HG03066 (cell line): ENCODE results near the gene CDC42EP4.
"Not testable (repeated sequence)": the region's sequence is repeated elsewhere in the genome, so short reads cannot be mapped to it uniquely, and the experiment has no call there.

Experiments used
- ATAC-seq: cut with Tn5 transposase; IDR thresholded peaks from one replicate; pipeline ENCODE4 v1.9.1; 2021; ENCODE audit warnings: low read depth; ENCODE audit not compliant: unreplicated experiment

The CDC42EP4 gene

DNA sequence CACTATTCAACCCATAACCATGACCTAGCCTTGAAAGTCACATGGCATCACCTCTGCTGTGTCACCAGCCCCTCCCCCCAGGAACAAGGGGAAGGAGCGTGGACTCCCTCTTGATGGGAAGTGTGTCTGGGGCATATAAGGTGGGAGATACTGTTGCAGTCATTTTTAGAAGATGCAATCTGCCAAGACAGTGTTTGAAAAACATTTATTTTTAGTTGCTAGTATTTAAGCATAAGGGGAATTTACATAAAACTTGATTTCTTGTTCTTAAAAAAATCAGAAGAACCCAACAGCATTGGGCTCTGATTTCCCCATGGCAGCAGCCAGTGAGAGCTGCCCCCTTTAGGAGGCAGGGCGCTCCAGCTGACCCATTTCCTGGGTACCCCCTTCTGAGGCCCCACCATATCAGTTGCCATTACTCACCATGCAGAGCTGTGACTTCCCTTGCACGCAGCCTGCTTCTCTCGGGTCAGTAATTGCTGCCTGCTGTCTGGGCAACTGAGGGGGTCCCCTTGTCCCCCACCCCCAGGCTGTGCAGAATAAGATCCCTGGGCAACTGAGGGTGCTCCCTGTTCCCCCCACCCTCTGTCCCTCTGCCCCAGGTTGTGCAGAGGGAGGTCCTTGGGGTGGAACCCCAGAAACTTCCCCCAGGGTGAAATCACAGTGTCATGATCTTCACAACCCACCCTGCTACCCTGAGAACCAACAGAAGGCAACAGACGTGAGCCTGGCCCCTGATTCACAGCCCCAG lies 11.8 kb upstream of the CDC42EP4 start:
- ATAC-seq = no peak

DNA sequence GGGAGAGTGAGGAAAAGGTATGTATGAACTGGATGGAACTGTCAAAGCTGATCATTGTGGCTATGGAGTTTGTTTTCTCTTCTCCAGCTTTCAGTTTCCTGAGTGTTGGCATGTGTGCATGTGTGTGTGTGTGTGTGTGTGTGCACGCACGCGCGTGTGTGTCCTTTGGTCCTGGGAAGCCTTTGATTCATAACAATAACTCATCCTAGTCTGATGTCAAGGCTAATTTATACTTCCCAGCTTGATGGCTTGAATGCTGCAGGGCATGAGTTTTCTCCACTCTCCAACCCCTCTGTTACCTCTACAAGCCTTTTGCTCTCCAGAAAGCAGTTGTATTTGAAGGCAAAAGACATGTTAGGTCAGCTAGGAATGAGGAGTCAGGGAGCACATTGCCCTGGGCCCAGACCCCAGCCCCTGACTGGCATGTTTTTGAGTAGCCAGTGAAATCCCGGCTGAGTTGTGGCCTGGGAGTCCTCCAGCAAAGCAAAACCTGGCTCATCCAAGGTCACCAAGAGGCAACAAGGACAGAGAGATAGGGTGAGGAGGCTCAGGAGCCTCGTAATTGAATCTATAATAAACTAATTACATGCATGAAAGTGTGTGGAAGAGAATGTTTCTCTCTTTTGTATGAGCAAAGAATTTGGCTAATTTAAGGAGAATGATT lies 8.9 kb upstream of the CDC42EP4 start:
- ATAC-seq = no peak

DNA sequence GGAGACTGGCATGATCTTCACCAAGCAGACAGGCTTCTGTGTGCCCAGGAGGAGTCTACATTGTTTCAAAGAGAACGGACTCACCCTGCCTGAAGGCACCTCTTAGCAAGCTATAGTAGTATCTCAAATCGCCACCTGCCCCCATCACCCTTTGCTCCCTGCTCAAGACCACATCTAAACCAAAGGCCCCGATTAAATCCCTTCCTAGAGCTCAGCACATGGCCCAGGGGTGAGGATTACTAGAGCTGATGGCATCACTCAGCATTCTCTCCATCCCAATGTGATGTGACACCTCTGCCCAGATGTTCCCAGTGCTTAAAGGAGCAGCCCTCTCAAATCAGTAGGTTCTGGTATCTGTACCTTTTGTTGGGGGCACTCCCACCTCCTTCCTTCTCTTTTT lies 8.0 kb upstream of the CDC42EP4 start:
- ATAC-seq = no peak

GRCh38 chr17:73318836-73319235 lies 7.0 kb upstream of the CDC42EP4 start:
- no peak for ATAC-seq

DNA sequence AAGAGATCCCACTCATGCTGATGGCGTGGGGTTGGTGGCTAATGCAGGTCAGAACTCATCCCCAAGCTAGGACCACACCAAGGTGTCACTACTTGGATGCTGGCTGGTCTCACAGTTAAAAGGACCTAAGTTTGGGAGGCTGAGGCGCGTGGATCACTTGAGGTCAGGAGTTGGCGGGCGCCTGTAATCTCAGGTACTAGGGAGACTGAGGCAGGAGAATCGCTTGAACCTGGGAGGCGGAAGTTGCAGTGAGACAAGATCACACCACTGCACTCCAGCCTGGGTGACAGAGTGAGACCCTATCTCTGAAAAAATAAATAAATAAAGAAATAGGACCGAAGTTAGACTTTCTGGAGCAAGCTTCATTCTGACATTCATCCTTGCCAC lies 6.6 kb upstream of the CDC42EP4 start:
- ATAC-seq = no peak

DNA sequence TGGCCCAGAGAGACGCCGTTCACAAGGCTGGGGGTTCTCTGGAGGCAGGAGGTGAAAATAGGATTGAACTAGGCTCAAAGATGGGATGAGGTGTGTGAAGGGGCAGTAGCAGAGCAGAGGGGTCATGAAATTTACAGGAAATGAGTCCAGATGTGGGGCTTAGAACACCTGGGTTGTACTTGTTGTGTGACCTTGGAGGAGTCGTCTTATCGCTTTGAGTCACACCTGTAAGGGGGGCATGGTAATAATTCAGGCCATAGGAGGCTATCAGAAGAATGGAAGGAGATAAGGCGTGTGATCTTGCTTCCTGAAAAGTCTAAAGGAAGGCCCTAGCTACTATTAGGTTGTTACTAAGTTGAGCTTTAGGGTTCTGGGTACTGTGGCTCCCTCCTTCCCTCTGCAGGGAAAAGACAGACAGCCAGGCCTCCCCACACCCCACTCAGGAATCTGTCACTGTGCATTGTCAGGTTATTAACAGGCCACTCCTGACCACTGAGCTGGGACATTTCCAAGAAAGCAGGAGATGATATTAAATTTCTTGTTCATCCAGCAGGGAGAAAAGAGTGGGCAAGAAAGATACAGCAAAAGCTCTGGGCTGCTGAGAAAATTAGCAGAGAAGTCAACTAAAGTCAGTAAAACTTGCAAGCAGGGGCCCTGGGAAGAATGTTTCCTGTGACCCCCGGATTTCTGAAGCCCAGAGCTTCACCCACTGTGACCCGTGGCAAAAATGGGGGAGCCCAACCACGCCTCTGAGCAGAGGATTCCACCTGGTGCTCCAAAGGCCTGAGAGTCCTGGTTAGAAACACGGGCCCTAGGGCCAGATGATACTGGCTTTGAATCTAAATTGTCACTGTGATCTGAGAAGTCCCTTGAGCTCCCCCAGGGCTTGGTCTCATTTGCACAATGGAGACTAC lies 6.0 kb upstream of the CDC42EP4 start:
- no peak for ATAC-seq

DNA sequence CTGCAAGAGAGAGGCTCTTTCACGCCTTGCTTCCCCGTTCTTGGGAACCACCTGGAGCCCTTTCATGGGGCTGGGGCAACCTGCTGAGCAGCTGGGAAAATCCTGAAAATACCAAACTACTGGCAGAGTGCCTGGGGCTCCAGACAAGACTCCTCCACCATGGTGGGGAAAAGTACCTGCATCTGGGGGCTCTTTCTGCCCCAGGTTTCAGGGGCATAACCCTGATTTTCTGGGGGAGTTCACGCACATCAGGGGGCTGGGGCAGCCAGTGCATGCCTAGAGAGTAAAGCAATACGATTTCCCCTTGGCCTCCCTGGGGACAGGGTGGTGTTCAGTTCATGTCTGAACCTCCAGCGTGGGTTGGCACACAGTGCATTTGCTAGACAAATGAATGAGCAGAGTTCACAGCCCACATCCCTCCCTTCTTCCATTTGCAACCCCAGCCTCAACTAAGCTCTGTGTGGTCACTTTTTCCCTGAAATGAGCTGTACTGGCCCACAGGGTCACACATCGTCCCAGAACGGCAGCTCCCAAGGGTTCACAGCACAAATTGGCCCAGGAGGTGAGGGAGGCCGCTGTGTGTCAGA lies 5.2 kb upstream of the CDC42EP4 start:
- ATAC-seq = peak; percentile 42

DNA sequence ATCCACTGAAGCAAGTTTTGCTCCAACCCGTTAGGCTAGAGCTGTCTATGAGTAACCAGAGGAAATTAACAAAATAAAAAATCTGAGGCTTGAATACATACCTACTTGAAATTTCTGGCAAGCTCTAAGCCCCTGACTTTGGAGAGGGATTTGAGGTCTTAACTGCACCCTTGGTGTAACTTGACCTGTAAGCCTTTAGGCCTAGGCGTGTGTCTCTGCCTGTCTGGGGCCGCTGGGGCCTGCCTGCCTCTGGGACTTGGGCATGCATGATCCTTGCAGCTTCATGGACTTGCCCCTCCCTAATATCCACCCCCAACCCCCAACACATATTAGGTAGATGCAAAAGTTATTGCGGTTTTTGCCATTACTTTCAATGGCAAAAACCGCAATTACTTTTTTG lies 3.7 kb upstream of the CDC42EP4 start:
- ATAC-seq = no peak

- no peak for ATAC-seq
These were observed 1.8 kb upstream of the CDC42EP4 start for GRCh38 chr17:73313526-73314127.

GRCh38 chr17:73312887-73313286 lies 1.1 kb upstream of the CDC42EP4 start:
- ATAC-seq = not testable (repeated sequence)

GRCh38 chr17:73311428-73311780 lies 397 bp downstream of the CDC42EP4 start:
- peak; percentile 8 for ATAC-seq

DNA sequence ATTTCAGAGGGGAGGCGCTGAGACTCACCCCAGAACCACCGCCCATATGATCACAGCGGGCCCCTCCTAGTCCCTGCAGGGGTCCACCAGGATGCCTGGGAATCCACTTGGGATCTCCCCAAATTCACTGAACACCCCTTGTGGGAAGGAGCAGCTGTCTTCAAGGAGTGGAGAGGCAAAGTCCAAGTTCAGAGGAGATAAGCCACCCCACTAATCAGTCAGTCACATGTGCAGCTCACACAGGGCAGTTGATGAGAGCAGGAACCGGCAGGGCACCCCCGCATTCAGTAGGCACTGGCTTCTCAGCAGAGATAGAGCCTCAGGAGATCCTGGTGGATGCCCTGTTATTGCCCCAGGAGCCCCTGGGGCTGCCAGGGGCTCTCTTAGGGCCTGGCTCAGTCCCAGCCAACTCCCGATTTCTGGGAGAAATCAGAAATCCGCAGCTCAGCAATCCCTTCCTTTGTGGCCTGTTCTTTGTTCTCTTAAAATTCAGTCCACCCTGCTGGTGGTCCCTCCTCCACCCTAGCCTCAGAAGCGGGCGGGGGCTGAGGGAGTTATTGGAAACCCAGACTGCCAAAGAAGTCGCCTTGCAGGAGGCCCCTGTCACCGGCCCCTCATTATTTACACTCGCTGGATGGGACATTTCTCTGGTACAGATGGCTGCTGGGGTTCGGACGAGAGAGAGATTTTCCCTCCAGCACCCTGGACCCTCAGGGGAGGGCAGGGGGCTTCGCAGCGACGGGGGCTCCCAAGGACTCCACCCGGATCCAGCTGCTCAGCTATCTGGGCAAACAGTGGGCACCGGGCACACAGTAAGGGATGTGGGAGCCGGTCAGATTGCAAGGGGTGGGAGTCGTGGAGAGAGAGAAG lies 1.8 kb downstream of the CDC42EP4 start:
- no peak for ATAC-seq

- not testable (repeated sequence) for ATAC-seq
These were observed 2.8 kb downstream of the CDC42EP4 start for GRCh38 chr17:73308959-73309358.

GRCh38 chr17:73308017-73308823 lies 3.6 kb downstream of the CDC42EP4 start:
- no peak for ATAC-seq

DNA sequence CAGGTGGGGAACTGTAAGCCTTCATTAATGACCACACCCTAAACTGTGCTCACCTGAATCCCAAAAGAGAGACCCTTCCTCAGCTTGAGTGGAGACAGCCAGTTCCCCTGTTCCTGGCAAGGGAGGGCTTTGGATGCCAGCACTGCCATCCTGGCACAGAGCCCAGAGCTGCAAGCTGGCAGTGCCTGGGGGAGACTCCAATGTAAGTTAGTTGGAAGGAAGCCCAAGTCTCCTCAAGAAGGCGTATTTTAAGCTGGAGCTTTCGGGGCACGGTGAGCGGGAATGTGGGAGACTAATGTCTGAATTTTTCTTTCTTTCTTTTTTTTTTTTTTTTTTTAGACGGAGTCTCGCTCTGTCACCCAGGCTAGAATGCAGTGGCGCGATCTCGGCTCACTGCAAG lies 4.7 kb downstream of the CDC42EP4 start:
- no peak for ATAC-seq

DNA sequence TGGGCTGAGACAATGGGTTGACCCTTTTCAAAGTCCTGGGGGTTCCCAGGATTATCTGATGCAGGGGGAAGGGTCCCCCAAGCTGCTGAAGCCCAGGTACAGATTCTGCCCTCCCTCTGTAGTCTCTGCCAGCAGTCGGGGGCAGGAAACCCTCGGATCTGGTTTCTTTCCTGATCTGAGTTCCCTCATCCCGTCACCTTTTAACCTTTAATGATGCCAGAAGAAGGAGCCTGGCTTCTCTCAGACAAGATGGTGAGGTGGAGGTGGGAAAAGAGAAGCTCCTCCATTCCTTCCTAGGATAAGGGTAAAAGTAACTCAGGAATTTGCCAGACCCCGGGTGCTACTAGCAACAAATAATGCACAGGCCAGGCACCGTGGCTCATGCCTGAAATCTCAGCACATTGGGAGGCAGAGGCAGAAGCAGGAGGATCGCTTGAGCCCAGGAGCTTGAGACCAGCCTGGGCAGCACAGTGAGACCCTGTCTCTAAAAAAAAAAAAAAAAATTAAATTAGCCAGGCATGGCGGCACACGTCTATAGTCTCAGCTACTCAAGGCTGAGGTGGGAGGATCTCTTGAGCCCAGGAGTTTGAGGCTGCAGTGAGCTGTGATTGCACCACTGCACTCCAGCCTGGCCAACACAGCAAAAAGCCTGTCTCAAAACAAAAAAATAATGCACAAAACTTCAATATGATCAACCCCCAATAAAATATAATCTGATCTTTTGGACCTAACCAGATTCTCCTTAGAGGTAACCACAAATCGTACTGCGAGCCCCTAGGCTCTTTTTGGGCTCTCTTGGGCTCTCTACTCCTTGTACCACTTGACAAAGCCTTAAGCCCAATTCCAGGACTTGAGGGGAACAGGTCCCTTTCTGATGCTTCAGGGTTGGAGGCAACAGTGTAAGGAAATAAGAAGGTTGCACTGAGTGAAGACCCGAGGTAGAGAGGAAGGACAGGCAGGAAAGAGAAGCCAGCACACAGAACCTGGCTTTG lies 5.7 kb downstream of the CDC42EP4 start:
- ATAC-seq = no peak

DNA sequence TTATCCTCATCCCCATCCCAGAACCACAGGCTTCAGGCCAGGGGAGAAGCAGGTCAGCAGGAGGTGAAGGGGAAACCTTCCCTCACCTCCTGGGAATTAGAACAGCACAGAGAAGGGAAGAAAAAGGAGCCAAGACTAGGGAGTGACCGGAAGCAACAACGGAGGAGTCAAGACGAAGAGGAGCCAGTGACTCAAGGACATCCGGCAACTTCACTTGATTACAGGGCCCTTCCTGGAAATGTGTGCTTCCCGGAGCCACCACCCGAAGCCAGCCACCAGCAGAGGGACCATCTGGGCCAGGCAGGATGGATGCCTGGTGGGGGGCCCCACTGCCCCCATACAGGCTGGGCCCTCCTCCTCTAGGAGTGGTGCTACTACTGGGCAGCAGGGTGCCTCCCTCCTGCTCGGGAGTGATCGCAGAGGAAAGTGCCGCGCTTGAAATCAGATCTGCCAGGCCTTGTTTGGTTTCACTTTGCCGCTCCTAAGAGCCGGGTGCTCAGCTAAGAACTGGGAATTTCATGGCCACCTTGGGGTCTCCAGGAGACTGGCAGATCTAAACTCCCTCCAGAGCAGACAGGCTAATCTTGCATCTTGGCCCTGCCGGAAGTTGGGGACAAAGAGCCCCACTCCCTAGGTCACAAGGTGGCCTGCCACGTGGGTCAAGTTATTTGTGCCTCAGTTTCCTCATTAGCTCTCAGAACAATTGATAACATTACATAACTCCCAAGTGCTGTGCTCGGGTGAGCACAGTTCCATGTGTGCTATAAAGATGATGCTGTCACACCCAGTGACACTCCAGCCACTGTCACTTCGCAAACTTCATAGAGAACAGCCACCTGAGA lies 6.6 kb downstream of the CDC42EP4 start:
- ATAC-seq = no peak
